GM18861 (cell line): ENCODE results near the gene PTGDR.

Experiments
- ATAC-seq: cut with Tn5 transposase; IDR thresholded peaks from one replicate; pipeline ENCODE4 v1.9.1; 2021; ENCODE audit not compliant: unreplicated experiment

Gene PTGDR

DNA sequence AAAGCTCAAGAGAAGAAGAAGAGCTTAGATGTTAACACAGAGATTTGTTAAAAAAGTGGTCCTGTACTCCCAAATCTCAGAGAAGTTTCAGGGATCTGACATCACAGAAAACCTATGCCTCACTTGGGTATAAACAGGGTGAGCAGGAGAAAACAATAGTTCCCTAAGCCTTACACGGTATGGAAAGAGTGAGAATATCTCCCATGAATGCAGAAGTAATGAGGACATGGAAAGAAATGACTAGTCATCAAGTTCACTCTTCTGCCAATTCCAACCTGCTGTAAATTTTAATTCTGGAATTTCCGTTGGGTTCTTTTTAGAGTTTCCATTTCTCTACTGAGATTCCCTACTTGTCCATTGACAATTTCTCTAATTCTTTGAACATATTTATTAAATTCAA is 40.4 kb downstream of the PTGDR start:
- ATAC-seq, result no peak

DNA sequence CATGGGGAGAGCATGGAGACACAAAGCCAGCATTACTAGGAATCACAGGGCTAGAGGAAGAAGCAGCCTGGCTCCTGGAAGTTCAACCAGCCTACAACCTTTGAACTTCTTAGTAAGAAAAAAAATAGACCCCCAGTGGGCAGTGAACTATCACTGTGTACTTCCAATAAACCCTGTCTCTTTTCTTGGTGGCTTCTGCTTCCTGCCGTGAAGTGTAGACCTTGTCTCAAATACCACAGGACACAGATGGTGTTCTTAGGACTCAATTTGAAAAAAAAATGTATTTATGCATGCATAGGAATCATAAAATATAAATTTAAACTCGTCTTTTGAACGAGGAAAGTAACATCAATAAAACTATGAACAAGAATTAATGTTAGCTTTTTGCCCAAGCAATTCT is 43.0 kb downstream of the PTGDR start:
- ATAC-seq, result no peak

DNA sequence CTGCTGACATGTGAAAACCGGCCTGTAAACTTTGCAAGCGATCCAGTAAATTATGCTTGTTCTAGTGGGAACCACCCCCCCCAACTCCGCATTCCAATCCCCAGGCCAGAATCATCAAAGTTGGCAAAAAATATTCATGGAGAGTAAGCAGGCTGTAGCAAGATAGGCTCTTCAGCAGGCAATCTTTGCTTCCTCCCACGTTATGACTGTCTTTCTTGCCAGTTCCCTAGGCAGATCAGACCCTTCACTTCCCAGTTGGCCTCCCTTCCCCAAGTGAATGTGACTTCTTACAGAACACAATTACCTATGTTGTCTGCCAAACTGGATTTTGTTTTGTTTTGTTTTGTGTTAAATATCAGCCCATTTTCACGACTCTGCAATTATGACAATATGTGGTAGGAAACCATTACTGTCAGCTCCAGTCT is 45.4 kb downstream of the PTGDR start:
- ATAC-seq, result no peak

DNA sequence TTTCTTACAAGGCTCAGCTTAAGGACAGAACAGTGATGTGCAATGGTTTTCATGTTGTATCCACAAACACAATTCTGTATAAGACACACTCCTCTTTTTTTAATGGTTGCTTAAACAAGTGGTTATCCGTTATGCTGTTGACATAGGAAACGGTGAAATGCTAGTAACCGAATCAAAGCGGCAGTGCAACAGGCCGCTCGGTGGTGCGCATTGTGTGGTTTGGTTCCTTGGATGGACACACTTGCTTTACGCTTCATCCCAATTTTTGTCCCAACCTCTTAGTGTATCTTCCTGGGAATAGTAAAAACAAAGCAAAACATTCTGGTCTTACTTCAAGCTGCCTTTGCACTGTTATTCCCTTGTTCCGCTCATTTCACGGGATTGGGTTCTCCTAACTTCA is 46.0 kb downstream of the PTGDR start:
- no peak for ATAC-seq

DNA sequence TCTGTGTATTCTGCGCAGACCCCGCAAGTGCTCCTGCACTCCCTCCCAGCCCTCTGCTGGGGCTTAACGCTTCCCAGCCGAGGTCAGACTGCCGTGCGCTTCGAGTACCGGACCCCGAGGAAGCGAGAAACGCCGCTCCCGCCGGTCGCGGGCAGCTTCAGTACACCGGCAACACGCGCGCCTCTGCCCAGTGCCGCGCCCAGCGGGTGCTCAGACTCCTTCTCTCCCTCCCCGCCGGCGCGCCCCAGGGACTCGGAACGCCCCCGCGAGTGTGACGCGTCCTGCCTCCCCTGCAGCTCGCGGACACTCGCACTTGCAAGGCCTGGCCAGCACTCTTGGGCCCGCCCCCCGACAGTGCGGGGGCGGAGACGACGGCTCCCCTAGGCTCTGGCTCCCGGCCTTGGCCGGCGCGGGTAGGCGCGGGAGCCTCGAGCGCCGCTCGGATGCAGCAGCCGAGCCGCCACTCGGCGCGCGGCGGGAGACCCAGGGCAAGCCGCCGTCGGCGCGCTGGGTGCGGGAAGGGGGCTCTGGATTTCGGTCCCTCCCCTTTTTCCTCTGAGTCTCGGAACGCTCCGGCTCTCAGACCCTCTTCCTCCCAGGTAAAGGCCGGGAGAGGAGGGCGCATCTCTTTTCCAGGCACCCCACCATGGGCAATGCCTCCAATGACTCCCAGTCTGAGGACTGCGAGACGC is 46.6 kb downstream of the PTGDR start, which contains the start of gene PTGER2:
PTGER2 (plus strand) TSS at position 410 of the 692 bp plus-strand sequence; CDS start at position 647, 237 bp downstream.
- peak; percentile 36 for ATAC-seq

DNA sequence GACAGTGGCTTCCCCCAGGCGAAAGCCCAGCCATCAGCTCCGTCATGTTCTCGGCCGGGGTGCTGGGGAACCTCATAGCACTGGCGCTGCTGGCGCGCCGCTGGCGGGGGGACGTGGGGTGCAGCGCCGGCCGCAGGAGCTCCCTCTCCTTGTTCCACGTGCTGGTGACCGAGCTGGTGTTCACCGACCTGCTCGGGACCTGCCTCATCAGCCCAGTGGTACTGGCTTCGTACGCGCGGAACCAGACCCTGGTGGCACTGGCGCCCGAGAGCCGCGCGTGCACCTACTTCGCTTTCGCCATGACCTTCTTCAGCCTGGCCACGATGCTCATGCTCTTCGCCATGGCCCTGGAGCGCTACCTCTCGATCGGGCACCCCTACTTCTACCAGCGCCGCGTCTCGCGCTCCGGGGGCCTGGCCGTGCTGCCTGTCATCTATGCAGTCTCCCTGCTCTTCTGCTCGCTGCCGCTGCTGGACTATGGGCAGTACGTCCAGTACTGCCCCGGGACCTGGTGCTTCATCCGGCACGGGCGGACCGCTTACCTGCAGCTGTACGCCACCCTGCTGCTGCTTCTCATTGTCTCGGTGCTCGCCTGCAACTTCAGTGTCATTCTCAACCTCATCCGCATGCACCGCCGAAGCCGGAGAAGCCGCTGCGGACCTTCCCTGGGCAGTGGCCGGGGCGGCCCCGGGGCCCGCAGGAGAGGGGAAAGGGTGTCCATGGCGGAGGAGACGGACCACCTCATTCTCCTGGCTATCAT is 47.3 kb downstream of the PTGDR start:
- ATAC-seq, result no peak

DNA sequence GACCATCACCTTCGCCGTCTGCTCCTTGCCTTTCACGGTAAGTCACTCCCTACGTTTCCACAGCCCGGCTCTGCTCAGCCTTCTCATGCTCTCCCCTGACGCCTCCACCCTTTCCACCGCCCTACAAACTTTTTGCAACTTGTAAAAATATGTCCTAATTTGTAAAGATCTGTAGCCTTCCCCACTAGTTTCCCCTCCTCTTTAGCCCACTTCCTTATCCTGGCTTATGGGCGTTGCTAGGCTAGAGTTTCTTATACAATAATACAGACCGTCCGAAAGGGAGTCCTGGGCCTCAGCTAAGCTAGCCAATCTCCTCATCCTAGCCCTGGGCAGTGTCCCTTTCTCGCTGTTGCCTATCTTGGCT is 47.8 kb downstream of the PTGDR start:
- ATAC-seq, result no peak

DNA sequence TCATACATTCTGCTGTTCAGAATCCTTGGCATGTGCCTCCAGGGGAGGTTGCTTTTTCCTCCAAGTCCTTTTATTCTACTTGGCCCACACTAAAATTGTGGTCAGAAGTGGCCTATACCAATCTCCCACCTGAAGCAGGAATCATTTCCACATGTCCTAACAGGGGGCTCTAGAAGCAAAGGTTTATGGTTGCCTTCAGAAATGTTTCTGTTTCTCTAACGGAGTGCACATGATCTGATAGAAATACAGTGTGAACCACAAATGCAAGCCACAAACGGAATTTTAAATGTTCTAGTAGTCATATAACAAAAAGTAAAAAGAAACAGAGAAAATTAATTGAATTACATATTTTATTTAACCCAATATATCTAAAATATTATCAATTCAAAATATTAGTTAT is 50.6 kb downstream of the PTGDR start:
- ATAC-seq, result no peak

DNA sequence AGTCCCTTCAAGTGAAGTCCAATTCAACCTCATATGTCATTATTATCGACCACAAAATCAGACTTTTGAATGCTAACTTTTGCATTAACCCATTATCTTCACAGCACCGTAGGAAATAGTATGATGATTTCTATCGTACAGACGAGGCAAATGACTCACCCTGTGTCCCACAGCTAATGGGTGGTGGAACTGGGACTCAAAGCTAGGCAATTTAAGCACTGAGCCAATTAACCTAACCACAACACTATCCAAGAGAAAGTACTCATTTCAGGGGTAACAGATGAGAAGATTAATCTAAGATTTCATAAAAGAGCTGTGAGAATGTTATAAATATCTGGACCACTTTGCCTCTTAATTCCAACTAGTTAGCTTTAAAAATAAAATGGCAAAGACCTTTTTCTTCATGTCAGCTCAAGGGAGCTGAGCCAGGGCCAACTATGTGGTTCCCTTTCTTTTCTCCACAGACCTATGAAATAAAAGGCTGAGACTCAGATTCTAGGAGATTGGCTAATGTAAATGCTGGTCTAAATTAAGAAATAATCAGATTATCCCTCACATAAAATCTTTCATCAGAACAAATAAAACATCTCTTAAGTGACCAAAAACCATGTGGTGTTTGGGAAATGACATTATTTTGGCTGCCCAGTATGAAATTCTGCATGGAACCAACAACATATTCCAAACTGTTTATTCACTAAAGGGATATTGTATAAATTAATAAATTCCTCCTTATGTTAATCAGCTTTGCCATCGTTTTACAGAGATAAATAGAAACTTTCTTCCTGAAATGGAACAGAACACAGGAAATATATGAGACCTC is 51.5 kb downstream of the PTGDR start:
- ATAC-seq, result no peak

DNA sequence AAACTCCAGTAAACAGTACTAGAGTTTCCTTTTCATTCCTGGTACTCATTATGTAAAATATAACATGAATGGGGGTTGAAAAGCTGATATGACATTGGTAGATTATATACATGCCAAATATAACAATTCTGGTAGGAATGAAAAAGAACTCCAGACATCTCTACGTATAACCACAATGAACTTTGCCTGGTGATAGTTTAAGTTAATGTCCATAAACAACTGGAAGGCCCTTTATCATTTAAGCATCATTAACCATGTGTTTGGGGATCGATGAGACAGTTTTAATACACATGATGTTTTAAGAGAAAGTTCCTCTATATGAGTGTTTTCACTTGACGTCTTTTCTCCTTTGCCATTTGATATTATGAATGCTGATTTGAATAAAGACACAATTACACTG is 52.4 kb downstream of the PTGDR start:
- no peak for ATAC-seq

DNA sequence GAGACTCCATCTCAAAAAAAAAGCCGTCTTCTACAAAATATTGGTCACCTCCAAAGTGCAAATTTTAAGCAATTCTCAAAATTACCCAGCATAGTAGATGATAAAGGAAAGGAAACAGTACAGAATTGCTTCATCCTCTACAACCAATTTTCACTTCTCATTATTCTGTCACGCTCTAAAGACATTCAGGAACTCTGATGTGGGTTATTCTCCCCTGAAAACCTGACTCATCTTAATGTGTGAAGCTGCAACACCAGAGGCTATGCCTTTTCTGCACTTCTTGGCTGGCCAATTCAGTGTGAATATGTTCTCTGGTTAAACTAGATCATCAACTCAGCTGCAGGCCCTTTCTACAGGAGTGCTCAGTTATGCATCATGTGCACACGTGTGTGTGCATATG is 57.6 kb downstream of the PTGDR start:
- ATAC-seq, result peak; percentile 97

DNA sequence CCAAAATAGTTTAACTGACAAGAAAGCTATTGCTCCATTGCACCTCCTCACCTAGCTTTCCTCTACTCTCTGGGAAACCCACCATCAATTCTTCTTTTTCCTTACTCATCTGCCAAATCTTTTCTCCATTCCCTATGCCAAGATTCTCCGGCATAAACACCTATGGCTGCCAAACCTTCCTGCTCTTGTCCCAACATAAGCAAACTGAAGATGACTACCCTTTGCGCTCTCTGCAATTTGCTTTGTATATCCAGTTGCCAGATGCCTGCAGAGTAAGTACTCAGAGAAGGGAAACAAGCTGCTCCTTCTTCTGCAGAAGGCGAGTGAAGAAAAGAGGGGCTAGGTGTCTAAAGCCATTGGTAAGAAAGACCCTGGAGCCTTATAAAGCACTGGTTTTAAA is 58.1 kb downstream of the PTGDR start:
- no peak for ATAC-seq
